NT2/D1 (cell line): Measurements from ENCODE around the gene SCN3A.

Source experiments
- SUZ12 ChIP-seq: IDR thresholded peaks from 2 replicates; pipeline ENCODE4 v1.6.1; 2011; ENCODE audit not compliant: insufficient read length, insufficient read depth; ENCODE audit errors: extremely low read depth
- YY1 ChIP-seq: IDR thresholded peaks from 2 replicates; pipeline ENCODE4 v1.6.1; 2011; ENCODE audit not compliant: insufficient read length, insufficient read depth
- ZNF274 ChIP-seq: IDR thresholded peaks from 2 replicates; pipeline ENCODE4 v1.6.1; 2011; ENCODE audit warnings: mild to moderate bottlenecking, low read depth, low read length

- TF ChIP-seq SUZ12 = no peak
- no peak for TF ChIP-seq ZNF274
- no peak for TF ChIP-seq YY1
Measured at GRCh38 chr2:165105926-165106325, 97.9 kb downstream of the SCN3A start.
